Measurements from ENCODE around the gene SCARB2.

- no peak for TF ChIP-seq CTCF (conservative IDR thresholded peaks at IDR 0.05; ENCODE audit: low read depth in 2 of 2)
- TF ChIP-seq EZH2 (IDR thresholded peaks at IDR 0.05; ENCODE audit: low read depth, unreplicated experiment): no peak
- no peak for TF ChIP-seq POLR2AphosphoS5 (IDR thresholded peaks at IDR 0.05; ENCODE audit: low read depth)
- TF ChIP-seq EZH2phosphoT487 (IDR thresholded peaks at IDR 0.05; ENCODE audit: unreplicated experiment): no peak
- TF ChIP-seq, protein P1, sequence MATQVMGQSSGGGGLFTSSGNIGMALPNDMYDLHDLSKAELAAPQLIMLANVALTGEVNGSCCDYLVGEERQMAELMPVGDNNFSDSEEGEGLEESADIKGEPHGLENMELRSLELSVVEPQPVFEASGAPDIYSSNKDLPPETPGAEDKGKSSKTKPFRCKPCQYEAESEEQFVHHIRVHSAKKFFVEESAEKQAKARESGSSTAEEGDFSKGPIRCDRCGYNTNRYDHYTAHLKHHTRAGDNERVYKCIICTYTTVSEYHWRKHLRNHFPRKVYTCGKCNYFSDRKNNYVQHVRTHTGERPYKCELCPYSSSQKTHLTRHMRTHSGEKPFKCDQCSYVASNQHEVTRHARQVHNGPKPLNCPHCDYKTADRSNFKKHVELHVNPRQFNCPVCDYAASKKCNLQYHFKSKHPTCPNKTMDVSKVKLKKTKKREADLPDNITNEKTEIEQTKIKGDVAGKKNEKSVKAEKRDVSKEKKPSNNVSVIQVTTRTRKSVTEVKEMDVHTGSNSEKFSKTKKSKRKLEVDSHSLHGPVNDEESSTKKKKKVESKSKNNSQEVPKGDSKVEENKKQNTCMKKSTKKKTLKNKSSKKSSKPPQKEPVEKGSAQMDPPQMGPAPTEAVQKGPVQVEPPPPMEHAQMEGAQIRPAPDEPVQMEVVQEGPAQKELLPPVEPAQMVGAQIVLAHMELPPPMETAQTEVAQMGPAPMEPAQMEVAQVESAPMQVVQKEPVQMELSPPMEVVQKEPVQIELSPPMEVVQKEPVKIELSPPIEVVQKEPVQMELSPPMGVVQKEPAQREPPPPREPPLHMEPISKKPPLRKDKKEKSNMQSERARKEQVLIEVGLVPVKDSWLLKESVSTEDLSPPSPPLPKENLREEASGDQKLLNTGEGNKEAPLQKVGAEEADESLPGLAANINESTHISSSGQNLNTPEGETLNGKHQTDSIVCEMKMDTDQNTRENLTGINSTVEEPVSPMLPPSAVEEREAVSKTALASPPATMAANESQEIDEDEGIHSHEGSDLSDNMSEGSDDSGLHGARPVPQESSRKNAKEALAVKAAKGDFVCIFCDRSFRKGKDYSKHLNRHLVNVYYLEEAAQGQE (IDR thresholded peaks at IDR 0.05; ENCODE audit: unreplicated experiment): no peak
- TF ChIP-seq CREB1 (CRISPR knock-in tag; IDR thresholded peaks at IDR 0.05; ENCODE audit: low read depth): no peak
- TF ChIP-seq JUNB (IDR thresholded peaks at IDR 0.05; ENCODE audit: unreplicated experiment): no peak
- no peak for TF ChIP-seq STAT1 (IDR thresholded peaks at IDR 0.05; ENCODE audit: unreplicated experiment)
- TF ChIP-seq ZNF331 (CRISPR knock-in tag; IDR thresholded peaks at IDR 0.05; ENCODE audit: low read depth): no peak
- TF ChIP-seq ETS1 (IDR thresholded peaks at IDR 0.05): no peak
Measured at GRCh38 chr4:76201276-76201675, 12.3 kb downstream of the SCARB2 start.
